K562 (cell line): ENCODE results near the gene PLD1. TPM values are rescaled to one million over a fixed set of nuclear protein-coding genes. Genes with fewer than 3 reads are reported as not detected.

ENCODE experiments used
- JUN ChIP-seq, 2 experiments: sonication (generic) in 1 of 2; formaldehyde crosslinking in 1 of 2; IDR thresholded peaks; 2 replicates each; pipeline versions ENCODE4 v1.6.1 to v1.8.0; 2012 to 2022; ENCODE audit warnings: borderline replicate concordance in 2 of 2, mild to moderate bottlenecking in 2 of 2, improper control_type of control experiment in 1 of 2, low read depth in 1 of 2, low read length in 1 of 2, missing genetic modification reagents in 1 of 2
- MLLT1 ChIP-seq, 2 experiments: fragments of 450-650 bp; IDR thresholded peaks; 2 replicates each; pipeline ENCODE4 v1.6.1; 2016
- ZMIZ1 ChIP-seq, 2 experiments: fragments of 150-350 bp in 1 of 2; IDR thresholded peaks; 2 replicates each; pipeline ENCODE4 v1.6.1; 2012 to 2016; ENCODE audit warnings: low read depth in 2 of 2, low read length in 2 of 2, mild to moderate bottlenecking in 1 of 2, moderate library complexity in 1 of 2
- polyA plus RNA-seq, 8 experiments: library from polyadenylated mRNA; depleted of rRNA in 4 of 8; stranded (reverse) in 5 of 8; unstranded in 3 of 8; fragments of >200 nt; fragmentation: Nextera tagmentation in 2 of 8; fragmentation: Illumina TruSeq in 1 of 8; extraction: Ambion mirVana in 2 of 8; extraction: Trizol in 1 of 8; gene quantifications; 2 replicates each; pipeline versions ENCODE4 v1.2.1 to v1.2.3, GENCODE V29; 2011 to 2014; ENCODE audit warnings: inconsistent platforms in 1 of 8, missing spikeins in 1 of 8
- total RNA-seq, 7 experiments: library from RNA; depleted of rRNA in 6 of 7; stranded (reverse); fragments of >200 nt in 6 of 7; fragmentation: Illumina TruSeq in 2 of 7; extraction: Trizol in 2 of 7; gene quantifications; 2 replicates each; pipeline versions ENCODE4 v1.2.1 to v1.2.3, GENCODE V29; 2011 to 2021; ENCODE audit warnings: low replicate concordance in 1 of 7

The PLD1 gene
- total and polyA plus RNA-seq, 9 of the 15 experiments (the other 6 are each of a cell fraction or from before 2014, with no cell fraction given): 8.4 to 26.1 (median 18.6) TPM

GRCh38 chr3:171817074-171817800, 7.0 kb upstream of the PLD1 start (continued):
- TF ChIP-seq ZMIZ1 (IDR thresholded peaks at IDR 0.05; ENCODE audit: low read depth in 2 of 2, low read length in 2 of 2) (no peak), MLLT1 (IDR thresholded peaks at IDR 0.05) (no peak), JUN (IDR thresholded peaks at IDR 0.05; ENCODE audit: borderline replicate concordance, low read depth, low read length) (no peak), JUN (CRISPR knock-in tag; IDR thresholded peaks at IDR 0.05; ENCODE audit: borderline replicate concordance) (no peak)
